ENCODE measurements around the gene NCOA3. TPM values are rescaled to one million over a fixed set of nuclear protein-coding genes. Genes with fewer than 3 reads are reported as not detected.

Gene NCOA3
- total RNA-seq, 2 donors from 2014 or later = 22.9 to 23.6 TPM

DNA sequence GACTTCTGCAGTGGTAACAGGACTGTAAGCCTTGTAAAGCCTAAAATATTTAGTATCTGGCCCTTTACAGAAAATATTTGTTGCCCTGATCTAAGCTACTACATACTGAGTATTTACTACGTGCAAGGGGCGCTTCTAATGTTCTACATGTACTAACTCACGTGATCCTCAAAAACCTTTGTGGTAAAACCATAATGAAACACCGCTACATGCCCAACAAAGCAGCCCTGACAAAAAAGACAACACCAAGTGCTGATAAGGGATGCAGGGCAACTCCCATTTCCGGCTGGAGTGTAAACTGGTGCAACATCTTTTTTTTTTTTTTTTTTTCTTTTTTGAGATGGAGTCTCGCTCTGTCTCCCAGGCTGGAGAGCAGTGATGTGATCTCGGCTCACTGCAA, 198.6 kb downstream of the NCOA3 start:
- no peak for ATAC-seq
- intact Hi-C loops (cut with DNase I, micrococcal nuclease) = no loop called here

DNA sequence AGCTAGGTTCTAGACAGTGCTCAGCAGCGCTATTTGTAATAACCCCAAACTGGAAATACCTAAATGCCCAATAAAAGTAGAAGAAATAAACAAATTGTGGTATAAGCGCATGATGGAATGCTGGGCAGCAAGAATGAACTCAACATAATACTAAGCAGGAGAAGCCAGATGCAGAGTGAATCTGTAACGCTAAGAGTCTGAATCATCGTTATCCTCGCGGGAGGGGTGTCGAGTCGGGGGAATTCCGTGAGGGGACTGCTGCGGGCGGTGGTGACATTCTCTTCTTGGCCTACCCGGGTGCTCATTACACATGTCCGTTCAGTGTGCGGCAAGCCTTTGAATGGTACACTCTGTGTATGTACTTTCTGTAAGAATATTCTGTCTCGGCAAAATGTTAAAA, 199.9 kb downstream of the NCOA3 start:
- no peak for ATAC-seq
- DNase-seq = no peak
- intact Hi-C loops (cut with DNase I, micrococcal nuclease) = no loop called here

More for the DNA sequence above, 198.6 kb downstream of the NCOA3 start:
- no peak for DNase-seq

DNA sequence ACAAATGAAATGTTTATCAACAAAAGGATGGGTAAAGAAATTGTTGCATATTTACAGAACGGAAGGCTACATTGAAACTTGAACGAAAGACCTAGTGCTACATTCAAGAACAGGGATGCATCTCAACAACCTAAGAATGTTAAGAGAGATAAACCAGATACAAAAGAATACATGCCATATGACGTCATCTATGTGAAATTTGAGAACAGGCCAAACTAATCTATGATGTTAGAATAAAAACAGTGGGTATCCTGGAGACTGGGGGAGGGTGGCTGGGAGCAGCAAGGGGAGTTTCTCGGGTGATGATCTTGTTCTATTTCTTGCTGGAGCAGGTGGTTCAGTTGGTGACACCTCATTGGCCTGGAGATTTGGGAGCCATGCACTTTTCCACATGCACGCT, 202.1 kb downstream of the NCOA3 start:
- DNase-seq = no peak
- ATAC-seq = no peak

DNA sequence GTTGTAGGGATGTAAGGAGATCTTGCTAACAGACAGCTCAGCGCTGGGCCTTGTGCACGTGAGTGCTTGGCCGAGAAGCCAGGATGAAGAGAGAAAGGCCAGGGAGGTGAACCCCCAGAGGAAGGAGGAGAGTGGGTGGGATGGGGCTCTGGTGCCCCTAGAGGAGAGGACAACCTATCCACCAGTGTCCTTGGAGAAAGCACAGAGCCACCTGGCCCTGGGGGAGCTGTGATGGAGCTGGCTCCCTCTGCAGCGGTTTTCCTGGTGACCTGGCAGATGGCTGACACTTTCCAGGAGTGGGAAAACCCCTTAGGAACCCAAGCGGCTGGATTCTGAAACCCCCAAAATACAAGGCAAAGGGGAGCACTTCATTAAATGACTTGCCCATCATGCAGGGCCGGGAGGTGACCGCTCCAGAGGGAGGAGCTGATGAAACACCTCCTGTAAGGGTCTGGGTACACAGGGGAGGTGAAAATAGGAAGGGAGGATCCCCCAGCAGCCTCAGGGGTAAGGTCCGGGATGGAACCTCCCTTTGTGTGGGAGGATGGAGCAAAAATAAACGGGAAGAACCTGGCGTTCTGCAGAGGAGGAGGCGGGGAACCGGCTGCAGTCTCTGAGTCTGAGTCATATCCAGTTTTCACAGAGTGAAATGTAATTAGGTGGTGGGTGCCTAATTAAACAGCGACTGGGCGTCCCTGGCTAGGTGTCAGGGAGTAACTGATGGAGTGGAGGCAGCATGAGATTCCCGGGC, 203.2 kb downstream of the NCOA3 start:
- DNase-seq (no peak), ATAC-seq (no peak)
- intact Hi-C loops (cut with DNase I, micrococcal nuclease) = no loop called here

More for the DNA sequence above, 202.1 kb downstream of the NCOA3 start:
- intact Hi-C loops (cut with DNase I, micrococcal nuclease) = no loop called here

DNA sequence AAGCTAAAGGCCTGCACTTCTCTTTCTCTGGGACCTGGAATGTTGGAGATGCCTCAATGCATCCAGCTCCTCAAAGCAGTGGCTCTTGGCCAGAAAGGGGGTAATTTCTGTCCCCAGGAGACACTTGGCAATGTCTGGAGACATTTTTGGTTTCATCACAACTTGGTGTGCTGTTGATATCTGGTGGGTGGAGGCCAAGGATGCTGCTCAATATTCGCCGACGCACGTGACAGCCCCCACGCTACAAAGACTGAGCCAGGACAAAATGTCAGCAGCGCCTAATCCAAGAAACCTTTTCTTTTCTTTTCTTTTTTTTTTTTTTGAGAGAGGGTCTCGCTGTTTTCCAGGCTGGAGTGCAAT, 203.8 kb downstream of the NCOA3 start:
- intact Hi-C loops (cut with DNase I, micrococcal nuclease) = no loop called here
- DNase-seq = no peak
- no peak for ATAC-seq

DNA sequence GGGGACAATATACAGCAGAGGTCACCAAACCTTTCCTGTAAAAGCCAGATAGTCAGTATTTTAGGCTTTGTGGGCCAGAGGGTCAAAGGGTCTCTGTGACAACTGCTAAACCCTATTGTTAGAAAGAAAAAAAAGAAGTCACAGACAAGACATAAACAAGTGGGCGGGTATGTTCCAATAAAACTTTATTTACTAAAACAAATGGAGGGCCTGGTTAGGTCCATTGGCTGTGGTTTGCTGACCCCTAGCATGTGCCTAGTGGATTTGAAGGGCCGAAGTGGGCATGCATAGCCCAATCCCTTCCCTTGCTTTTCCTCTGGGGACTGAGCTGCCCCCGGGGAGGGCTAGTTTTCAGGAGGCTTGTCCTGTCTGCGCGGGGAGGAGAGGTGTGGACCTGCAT, 204.7 kb downstream of the NCOA3 start:
- ATAC-seq = no peak

More for the DNA sequence above, 204.7 kb downstream of the NCOA3 start:
- DNase-seq = no peak
- intact Hi-C loops (cut with DNase I, micrococcal nuclease) = no loop called here

Other genes with a start within 250 kb of the NCOA3 start
- 10 to 100 TPM; 42.8 to 48.4 TPM for gene ZMYND8, start 145.2 kb upstream of the NCOA3 start, total RNA-seq

Data from left colon (tissue), 2 donors.